LHCN-M2 (cell line): ENCODE data around the gene ROBO2. TPM values are rescaled to one million over a fixed set of nuclear protein-coding genes. Genes with fewer than 3 reads are reported as not detected.

Experiments
- DNase-seq: peaks from one replicate; pipeline ENCODE4 v3.0.0-alpha.2; 2012; ENCODE audit warnings: low read depth
- total RNA-seq: library from RNA; depleted of rRNA; stranded (reverse); fragments of >200 nt; gene quantifications from 2 replicates; pipeline ENCODE4 v1.2.3, GENCODE V29; 2014

ROBO2 gene
- total RNA-seq, 1 experiment from 2014 or later: not detected

- no peak for DNase-seq
These were observed 632.1 kb downstream of the ROBO2 start for GRCh38 chr3:77672016-77672415.

- DNase-seq: no peak
These were observed 642.3 kb downstream of the ROBO2 start for GRCh38 chr3:77682162-77682561.

- no peak for DNase-seq
These were observed 644.2 kb downstream of the ROBO2 start for GRCh38 chr3:77684115-77684514.

GRCh38 chr3:77685713-77686112, 645.8 kb downstream of the ROBO2 start:
- no peak for DNase-seq

- DNase-seq: no peak
These were observed 646.7 kb downstream of the ROBO2 start for GRCh38 chr3:77686560-77686959.

- DNase-seq: no peak
These were observed 647.6 kb downstream of the ROBO2 start for GRCh38 chr3:77687545-77687944.

GRCh38 chr3:77690284-77690845, 650.5 kb downstream of the ROBO2 start:
- no peak for DNase-seq

GRCh38 chr3:77693147-77693546, 653.2 kb downstream of the ROBO2 start:
- no peak for DNase-seq

GRCh38 chr3:77699125-77699691, 659.3 kb downstream of the ROBO2 start:
- no peak for DNase-seq
